ENCODE measurements around the gene GOLGA8N. TPM values are rescaled to one million over a fixed set of nuclear protein-coding genes. Genes with fewer than 3 reads are reported as not detected.

Gene GOLGA8N
- total RNA-seq, 1 experiment from 2014 or later: 9.1 TPM

DNA sequence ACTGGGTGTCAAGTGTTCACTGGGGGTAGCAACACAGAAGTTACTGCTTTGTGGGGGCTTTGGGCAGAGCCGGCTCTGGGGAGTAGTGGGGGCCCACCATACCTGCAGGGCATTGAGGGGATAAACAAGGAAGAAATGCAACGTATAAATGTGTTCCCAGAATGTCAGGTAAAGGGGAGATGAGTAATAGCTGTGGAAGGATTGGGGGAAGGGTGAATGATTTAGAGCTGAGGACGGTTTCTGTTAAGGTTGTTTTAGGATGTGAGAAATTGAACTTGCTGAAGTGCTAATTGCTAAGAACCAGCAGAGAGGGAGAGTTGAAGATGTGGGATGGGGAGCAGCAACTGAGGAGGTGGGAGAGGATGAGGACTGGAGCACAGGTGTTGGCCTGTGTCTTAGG, 58.9 kb downstream of the GOLGA8N start:
- POLR2A ChIA-PET: no interaction called here
- no peaks in the 10 kb centered on the region for H3K9me3 Mint-ChIP-seq (ENCODE audit: unreplicated experiment)
- intact Hi-C loops (cut with micrococcal nuclease): loop anchor here (5.0 kb wide), 1 partner anchor 480 kb away; no protein-coding TSS in a partner anchor
- CTCF ChIA-PET: interaction anchor here (0.7 to 1.4 kb wide), 8 partner anchors 9 to 342 kb away, joined by 3 to 9 read pairs (median 4); no protein-coding TSS in a partner anchor
- H3K4me1 Mint-ChIP-seq (ENCODE audit: insufficient read depth, unreplicated experiment): peaks cover 14% of the 10 kb centered on the region
- no peak for DNase-seq (ENCODE audit: unreplicated experiment)
- TF ChIP-seq, protein P1, sequence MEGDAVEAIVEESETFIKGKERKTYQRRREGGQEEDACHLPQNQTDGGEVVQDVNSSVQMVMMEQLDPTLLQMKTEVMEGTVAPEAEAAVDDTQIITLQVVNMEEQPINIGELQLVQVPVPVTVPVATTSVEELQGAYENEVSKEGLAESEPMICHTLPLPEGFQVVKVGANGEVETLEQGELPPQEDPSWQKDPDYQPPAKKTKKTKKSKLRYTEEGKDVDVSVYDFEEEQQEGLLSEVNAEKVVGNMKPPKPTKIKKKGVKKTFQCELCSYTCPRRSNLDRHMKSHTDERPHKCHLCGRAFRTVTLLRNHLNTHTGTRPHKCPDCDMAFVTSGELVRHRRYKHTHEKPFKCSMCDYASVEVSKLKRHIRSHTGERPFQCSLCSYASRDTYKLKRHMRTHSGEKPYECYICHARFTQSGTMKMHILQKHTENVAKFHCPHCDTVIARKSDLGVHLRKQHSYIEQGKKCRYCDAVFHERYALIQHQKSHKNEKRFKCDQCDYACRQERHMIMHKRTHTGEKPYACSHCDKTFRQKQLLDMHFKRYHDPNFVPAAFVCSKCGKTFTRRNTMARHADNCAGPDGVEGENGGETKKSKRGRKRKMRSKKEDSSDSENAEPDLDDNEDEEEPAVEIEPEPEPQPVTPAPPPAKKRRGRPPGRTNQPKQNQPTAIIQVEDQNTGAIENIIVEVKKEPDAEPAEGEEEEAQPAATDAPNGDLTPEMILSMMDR (IDR thresholded peaks at IDR 0.05; ENCODE audit: unreplicated experiment): no peak
- peak overlapping the region; percentile 27 for H3K27ac Mint-ChIP-seq (ENCODE audit: low read depth, unreplicated experiment)
- no TSS peak for BruUV-seq (replicated peaks)
- H3K4me3 Mint-ChIP-seq (ENCODE audit: unreplicated experiment): no peak overlapping the region
- H3K36me3 Mint-ChIP-seq (ENCODE audit: insufficient read depth, unreplicated experiment): peaks cover 6% of the 10 kb centered on the region
- H3K27me3 Mint-ChIP-seq (ENCODE audit: insufficient read depth, unreplicated experiment): no peaks in the 10 kb centered on the region

DNA sequence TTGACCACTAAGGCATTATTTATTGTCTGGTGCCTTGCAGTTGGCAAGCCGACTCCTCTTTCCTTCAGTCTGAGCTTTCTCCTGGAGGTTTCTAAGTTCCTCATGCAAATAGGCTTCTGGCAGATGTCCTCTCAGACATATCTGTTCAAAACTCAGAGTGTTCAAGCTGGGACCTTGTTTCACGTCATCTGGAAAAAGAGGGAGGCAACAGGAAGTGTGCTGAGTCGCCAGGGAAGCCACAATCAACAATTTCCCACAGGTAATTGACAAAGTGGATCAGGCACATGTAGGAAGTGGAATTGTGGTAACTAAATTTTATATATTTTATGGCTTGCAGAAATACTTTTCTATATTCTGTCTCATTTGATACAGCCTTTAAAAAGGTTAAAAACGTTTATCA, 62.8 kb downstream of the GOLGA8N start:
- Mint-ChIP-seq H3K36me3 (ENCODE audit: insufficient read depth, unreplicated experiment) (no peaks in the 10 kb centered on the region), H3K4me1 (ENCODE audit: insufficient read depth, unreplicated experiment) (peaks cover 38% of the 10 kb centered on the region), H3K27ac (ENCODE audit: low read depth, unreplicated experiment) (no peak overlapping the region), H3K27me3 (ENCODE audit: insufficient read depth, unreplicated experiment) (no peaks in the 10 kb centered on the region), H3K4me3 (ENCODE audit: unreplicated experiment) (no peak overlapping the region), H3K9me3 (ENCODE audit: unreplicated experiment) (no peaks in the 10 kb centered on the region)
- TF ChIP-seq, protein P1 (IDR thresholded peaks at IDR 0.05; ENCODE audit: unreplicated experiment): no peak
- no TSS peak for BruUV-seq (replicated peaks)
- ChIA-PET POLR2A (interaction anchor here (1.0 kb wide), 1 partner anchor 280 kb away, joined by 3 read pairs; no protein-coding TSS in a partner anchor), CTCF (interaction anchor here (0.7 to 5.9 kb wide), 6 partner anchors 9 to 537 kb away, joined by 3 to 51 read pairs (median 6); no protein-coding TSS in a partner anchor)
- no peak for DNase-seq (ENCODE audit: unreplicated experiment)
- intact Hi-C loops (cut with micrococcal nuclease): no loop called here

DNA sequence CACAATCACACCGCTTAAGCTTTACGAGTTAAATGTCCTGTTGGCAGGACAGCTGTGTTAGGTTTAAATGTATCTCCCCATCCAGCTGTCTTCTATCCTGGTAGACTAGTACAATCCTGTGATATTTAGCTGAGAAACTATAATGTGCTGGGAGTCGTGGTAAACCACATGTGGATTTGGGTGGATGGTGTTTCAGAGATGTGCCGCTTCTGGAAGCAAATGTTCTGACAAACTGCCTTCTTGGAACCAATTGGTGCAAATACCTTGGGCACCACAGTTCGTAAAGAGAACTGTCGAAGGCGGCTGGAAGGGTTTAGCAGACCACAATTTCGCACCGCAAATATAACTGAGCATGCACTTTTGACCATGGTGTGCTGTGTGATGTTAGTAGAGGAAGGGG, 63.2 kb downstream of the GOLGA8N start:
- intact Hi-C loops (cut with micrococcal nuclease): no loop called here
- no peaks in the 10 kb centered on the region for H3K27me3 Mint-ChIP-seq (ENCODE audit: insufficient read depth, unreplicated experiment)
- ChIA-PET POLR2A (no interaction called here), CTCF (interaction anchor here (0.7 to 5.9 kb wide), 8 partner anchors 9 to 432 kb away, joined by 3 to 51 read pairs (median 6); no protein-coding TSS in a partner anchor)
- H3K27ac Mint-ChIP-seq (ENCODE audit: low read depth, unreplicated experiment): no peak overlapping the region
- TF ChIP-seq, protein P1 (IDR thresholded peaks at IDR 0.05; ENCODE audit: unreplicated experiment): no peak
- no peaks in the 10 kb centered on the region for H3K9me3 Mint-ChIP-seq (ENCODE audit: unreplicated experiment)
- DNase-seq (ENCODE audit: unreplicated experiment): no peak
- H3K4me1 Mint-ChIP-seq (ENCODE audit: insufficient read depth, unreplicated experiment): peaks cover 37% of the 10 kb centered on the region
- H3K4me3 Mint-ChIP-seq (ENCODE audit: unreplicated experiment): no peak overlapping the region
- BruUV-seq (replicated peaks): no TSS peak
- no peaks in the 10 kb centered on the region for H3K36me3 Mint-ChIP-seq (ENCODE audit: insufficient read depth, unreplicated experiment)

Other genes with a start within 250 kb of the GOLGA8N start
- not detected in 2 replicates for gene GOLGA8K, start 190.2 kb upstream of the GOLGA8N start, total RNA-seq (2022)
- 0.76 and 2.6 TPM in 2 replicates for gene GOLGA8O, start 137.8 kb upstream of the GOLGA8N start, total RNA-seq (2022)
- gene ARHGAP11A, start 22.0 kb downstream of the GOLGA8N start, total RNA-seq (2022): 38.6 and 71.8 TPM in 2 replicates
- 4.0 and 7.4 TPM in 2 replicates for gene SCG5, start 48.3 kb downstream of the GOLGA8N start, total RNA-seq (2022)
- not detected in 2 replicates for gene GREM1, start 124.5 kb downstream of the GOLGA8N start, total RNA-seq (2022)

Measured in MCF 10A (cell line).